Measurements from ENCODE around the gene MAP3K3. TPM values are rescaled to one million over a fixed set of nuclear protein-coding genes. Genes with fewer than 3 reads are reported as not detected.
A peak's percentile ranks its signal among the peaks of the same experiment; 100 is the strongest.

The MAP3K3 gene
- total and polyA plus RNA-seq, 2 donors (not counting 1 experiment from before 2014, with no cell fraction given): 49.1 to 74.7 TPM

DNA sequence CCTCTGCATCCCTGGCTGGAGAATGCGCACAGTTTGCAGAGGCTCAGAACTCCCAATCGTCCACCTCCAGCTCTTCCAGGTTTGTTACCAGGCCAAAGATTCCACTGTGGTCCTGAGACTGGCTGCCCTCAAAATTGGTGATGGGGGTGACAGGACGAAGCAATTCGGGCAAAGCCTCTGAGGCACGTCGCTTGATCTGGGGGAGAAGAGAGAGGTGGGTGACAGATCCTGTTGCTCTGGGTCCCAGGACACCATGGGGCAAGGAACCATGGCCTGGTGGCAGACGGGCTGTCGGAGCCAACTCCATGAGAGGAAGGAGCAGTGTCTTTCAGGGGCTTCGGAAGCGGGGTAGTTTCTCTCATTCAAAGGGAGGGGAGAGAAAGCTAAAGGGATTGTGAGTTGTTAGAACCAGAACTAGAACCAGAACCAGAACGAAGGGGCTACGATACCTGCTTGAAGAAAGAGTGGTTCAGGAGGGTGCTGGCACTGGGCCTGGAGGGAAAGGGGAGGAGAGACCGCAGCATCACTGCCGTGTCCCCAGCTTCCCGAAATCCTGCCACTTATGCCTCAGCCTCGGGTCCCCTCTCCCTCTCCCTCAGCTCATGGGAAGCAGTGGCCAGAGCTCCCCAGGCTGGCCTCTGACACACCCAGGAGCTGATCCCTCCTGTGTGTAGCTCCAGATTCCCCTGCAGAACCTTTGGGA, 81.5 kb downstream of the MAP3K3 start:
- H3K4me2 ChIP-seq (replicated peaks; ENCODE audit: low read depth, low read length, poor library complexity, severe bottlenecking): peak overlapping the region; percentile 99
- peaks cover 47% of the 10 kb centered on the region for H3K79me2 ChIP-seq (ENCODE audit: control insufficient read depth, insufficient read depth, low read length)
- ChIA-PET POLR2A (interaction anchor here (0.6 to 10.6 kb wide), 3 partner anchors 37 to 149 kb away, joined by 3 to 113 read pairs (median 4); partner anchors contain the start of genes CCDC47 and DDX42), CTCF (interaction anchor here (1.3 to 4.0 kb wide), 3 partner anchors 8 to 264 kb away, joined by 3 to 26 read pairs (median 3); partner anchors contain the start of gene STRADA)
- DNase-seq (peak; percentile 21), ATAC-seq (ENCODE audit: low read depth) (no peak)
- H3K9ac ChIP-seq (ENCODE audit: low read length): no peak overlapping the region
- H4K20me1 ChIP-seq (ENCODE audit: control insufficient read depth, insufficient read depth, low read length, poor library complexity, severe bottlenecking): peaks cover 21% of the 10 kb centered on the region
- H3K27me3 Mint-ChIP-seq: no peaks in the 10 kb centered on the region
- peak overlapping the region; percentile 55 for H3K4me3 Mint-ChIP-seq
- no peak for TF ChIP-seq EZH2 (IDR thresholded peaks at IDR 0.05; ENCODE audit: borderline replicate concordance, insufficient read depth, low read depth, low read length, poor library complexity, severe bottlenecking)
- TF ChIP-seq, protein P1, sequence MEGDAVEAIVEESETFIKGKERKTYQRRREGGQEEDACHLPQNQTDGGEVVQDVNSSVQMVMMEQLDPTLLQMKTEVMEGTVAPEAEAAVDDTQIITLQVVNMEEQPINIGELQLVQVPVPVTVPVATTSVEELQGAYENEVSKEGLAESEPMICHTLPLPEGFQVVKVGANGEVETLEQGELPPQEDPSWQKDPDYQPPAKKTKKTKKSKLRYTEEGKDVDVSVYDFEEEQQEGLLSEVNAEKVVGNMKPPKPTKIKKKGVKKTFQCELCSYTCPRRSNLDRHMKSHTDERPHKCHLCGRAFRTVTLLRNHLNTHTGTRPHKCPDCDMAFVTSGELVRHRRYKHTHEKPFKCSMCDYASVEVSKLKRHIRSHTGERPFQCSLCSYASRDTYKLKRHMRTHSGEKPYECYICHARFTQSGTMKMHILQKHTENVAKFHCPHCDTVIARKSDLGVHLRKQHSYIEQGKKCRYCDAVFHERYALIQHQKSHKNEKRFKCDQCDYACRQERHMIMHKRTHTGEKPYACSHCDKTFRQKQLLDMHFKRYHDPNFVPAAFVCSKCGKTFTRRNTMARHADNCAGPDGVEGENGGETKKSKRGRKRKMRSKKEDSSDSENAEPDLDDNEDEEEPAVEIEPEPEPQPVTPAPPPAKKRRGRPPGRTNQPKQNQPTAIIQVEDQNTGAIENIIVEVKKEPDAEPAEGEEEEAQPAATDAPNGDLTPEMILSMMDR (IDR thresholded peaks at IDR 0.05): no peak
- intact Hi-C loops (cut with micrococcal nuclease): loop anchor here (5.0 kb wide), 1 partner anchor 804 kb away; the partner anchor contains the start of genes CEP95 and DDX5
- peaks cover 0 to 6% (median 0%) of the 10 kb centered on the region in 3 donors for H3K9me3 ChIP-seq (ENCODE audit: control extremely low read depth in 1 of 3, control insufficient read depth in 2 of 3, insufficient read depth in 1 of 3, low read length in 2 of 3)
- H3K4me1 Mint-ChIP-seq: peaks cover 61% of the 10 kb centered on the region
- H3K27ac Mint-ChIP-seq: peak overlapping the region; percentile 88
- 95% methylated on average over 14 of the region's 16 CpGs for WGBS (ENCODE audit: insufficient coverage)
- peaks cover 0 to 25% of the 10 kb centered on the region in 2 experiments for H3K36me3 ChIP-seq (replicated peaks in 1 of 2; ENCODE audit: control extremely low read depth in 1 of 2, control insufficient read depth in 1 of 2, extremely low read depth in 1 of 2, insufficient read depth in 2 of 2, low read length in 1 of 2)
- no peaks in the 10 kb centered on the region for H3K27me3 ChIP-seq (replicated peaks in 1 of 4; ENCODE audit: control extremely low read depth in 1 of 4, control insufficient read depth in 3 of 4, insufficient read depth in 4 of 4, low read length in 3 of 4)
- H3K27ac ChIP-seq (ENCODE audit: low read length in 2 of 2): peak overlapping the region in 1 of 2 donors; percentile 32
- no peak overlapping the region for H3K4me3 ChIP-seq (ENCODE audit: control extremely low read depth in 1 of 5, extremely low read depth in 1 of 5, insufficient read depth in 1 of 5, low read depth in 2 of 5, low read length in 4 of 5)
- no peaks in the 10 kb centered on the region for H3K9me3 Mint-ChIP-seq (ENCODE audit: insufficient read depth)
- H3K4me1 ChIP-seq (ENCODE audit: control insufficient read depth in 2 of 2, insufficient read depth in 2 of 2, low read length in 2 of 2): peaks cover 55 to 62% of the 10 kb centered on the region in 2 donors
- H2AFZ ChIP-seq (ENCODE audit: insufficient read depth, low read depth, low read length, poor library complexity, severe bottlenecking): no peak overlapping the region

DNA sequence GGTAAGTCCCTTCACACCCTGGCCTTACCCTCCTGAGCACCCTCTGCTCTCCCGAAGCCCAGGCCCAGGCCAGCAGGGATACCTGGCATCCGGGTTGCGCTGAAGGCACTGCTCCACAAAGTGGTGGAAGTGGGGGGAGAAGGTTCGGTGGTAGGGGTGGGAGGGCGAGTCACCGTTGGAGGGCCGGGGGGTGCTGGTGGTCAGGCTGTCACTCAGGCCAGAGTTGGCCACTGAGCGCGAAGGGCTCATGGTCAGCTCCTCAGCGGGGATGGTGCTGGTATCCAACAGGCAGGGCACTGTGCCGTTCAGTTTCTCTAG, 82.0 kb downstream of the MAP3K3 start:
- H3K4me3 Mint-ChIP-seq: no peak overlapping the region
- peaks cover 55 to 62% of the 10 kb centered on the region in 2 donors for H3K4me1 ChIP-seq (ENCODE audit: control insufficient read depth in 2 of 2, insufficient read depth in 2 of 2, low read length in 2 of 2)
- ATAC-seq (ENCODE audit: low read depth) (no peak), DNase-seq (no peak)
- TF ChIP-seq EZH2 (IDR thresholded peaks at IDR 0.05; ENCODE audit: borderline replicate concordance, insufficient read depth, low read depth, low read length, poor library complexity, severe bottlenecking): no peak
- TF ChIP-seq, protein P1 (IDR thresholded peaks at IDR 0.05): no peak
- intact Hi-C loops (cut with micrococcal nuclease): loop anchor here (5.0 kb wide), 1 partner anchor 803 kb away; the partner anchor contains the start of genes CEP95 and DDX5
- H3K9me3 Mint-ChIP-seq (ENCODE audit: insufficient read depth): no peaks in the 10 kb centered on the region
- peaks cover 16% of the 10 kb centered on the region for H4K20me1 ChIP-seq (ENCODE audit: control insufficient read depth, insufficient read depth, low read length, poor library complexity, severe bottlenecking)
- no peaks in the 10 kb centered on the region for H3K27me3 ChIP-seq (replicated peaks in 1 of 4; ENCODE audit: control extremely low read depth in 1 of 4, control insufficient read depth in 3 of 4, insufficient read depth in 4 of 4, low read length in 3 of 4)
- 98% methylated on average over 9 of the region's 11 CpGs for WGBS (ENCODE audit: insufficient coverage)
- H3K27ac ChIP-seq (ENCODE audit: low read length in 2 of 2): peak overlapping the region in 1 of 2 donors; percentile 32
- ChIA-PET CTCF (interaction anchor here (1.3 kb wide), 1 partner anchor 8 kb away, joined by 3 read pairs; no protein-coding TSS in a partner anchor), POLR2A (interaction anchor here (0.7 kb wide), 1 partner anchor 37 kb away, joined by 3 read pairs; no protein-coding TSS in a partner anchor)
- no peaks in the 10 kb centered on the region for H3K27me3 Mint-ChIP-seq
- H3K4me2 ChIP-seq (replicated peaks; ENCODE audit: low read depth, low read length, poor library complexity, severe bottlenecking): peak overlapping the region; percentile 99
- peaks cover 0 to 6% (median 0%) of the 10 kb centered on the region in 3 donors for H3K9me3 ChIP-seq (ENCODE audit: control extremely low read depth in 1 of 3, control insufficient read depth in 2 of 3, insufficient read depth in 1 of 3, low read length in 2 of 3)
- peaks cover 65% of the 10 kb centered on the region for H3K4me1 Mint-ChIP-seq
- no peak overlapping the region for H3K9ac ChIP-seq (ENCODE audit: low read length)
- no peak overlapping the region for H2AFZ ChIP-seq (ENCODE audit: insufficient read depth, low read depth, low read length, poor library complexity, severe bottlenecking)
- H3K36me3 ChIP-seq (replicated peaks in 1 of 2; ENCODE audit: control extremely low read depth in 1 of 2, control insufficient read depth in 1 of 2, extremely low read depth in 1 of 2, insufficient read depth in 2 of 2, low read length in 1 of 2): peaks cover 0 to 26% of the 10 kb centered on the region in 2 experiments
- peaks cover 44% of the 10 kb centered on the region for H3K79me2 ChIP-seq (ENCODE audit: control insufficient read depth, insufficient read depth, low read length)
- H3K4me3 ChIP-seq (ENCODE audit: control extremely low read depth in 1 of 5, extremely low read depth in 1 of 5, insufficient read depth in 1 of 5, low read depth in 2 of 5, low read length in 4 of 5): no peak overlapping the region
- peak overlapping the region; percentile 88 for H3K27ac Mint-ChIP-seq
